ENCODE data around the gene APOA4.
"Not testable (repeated sequence)": the region's sequence is repeated elsewhere in the genome, so short reads cannot be mapped to it uniquely, and the experiment has no call there.

APOA4 gene

GRCh38 chr11:116847612-116848011 lies 24.5 kb upstream of the APOA4 start:
- DNase-seq (ENCODE audit: low spot score): no peak

GRCh38 chr11:116844722-116845121 lies 21.6 kb upstream of the APOA4 start:
- DNase-seq (ENCODE audit: low spot score): no peak

- DNase-seq (ENCODE audit: low spot score): no peak
These were observed 20.6 kb upstream of the APOA4 start for GRCh38 chr11:116843661-116844060.

GRCh38 chr11:116842909-116843308 lies 19.8 kb upstream of the APOA4 start:
- no peak for DNase-seq (ENCODE audit: low spot score)

GRCh38 chr11:116842117-116842516 lies 19.0 kb upstream of the APOA4 start:
- no peak for DNase-seq (ENCODE audit: low spot score)

GRCh38 chr11:116840746-116841296 lies 17.7 kb upstream of the APOA4 start:
- no peak for DNase-seq (ENCODE audit: low spot score)

- DNase-seq (ENCODE audit: low spot score): peak; percentile 47
These were observed 17.2 kb upstream of the APOA4 start for GRCh38 chr11:116840224-116840745.

- no peak for DNase-seq (ENCODE audit: low spot score)
These were observed 15.4 kb upstream of the APOA4 start for GRCh38 chr11:116838321-116839084.

- DNase-seq (ENCODE audit: low spot score): no peak
These were observed 14.4 kb upstream of the APOA4 start, which contains the start of gene APOA1 for GRCh38 chr11:116837231-116838091. APOA1 (minus strand) TSS chr11:116837622; CDS start chr11:116837387, 235 bp downstream.

- no peak for DNase-seq (ENCODE audit: low spot score)
These were observed 13.5 kb upstream of the APOA4 start for GRCh38 chr11:116836632-116836991.

GRCh38 chr11:116835791-116836631 lies 12.9 kb upstream of the APOA4 start:
- DNase-seq (ENCODE audit: low spot score): peak; percentile 98

GRCh38 chr11:116835042-116835772 lies 12.1 kb upstream of the APOA4 start:
- DNase-seq (ENCODE audit: low spot score): no peak

- DNase-seq (ENCODE audit: low spot score): not testable (repeated sequence)
These were observed 11.5 kb upstream of the APOA4 start for GRCh38 chr11:116834535-116835041.

- no peak for DNase-seq (ENCODE audit: low spot score)
These were observed 10.9 kb upstream of the APOA4 start for GRCh38 chr11:116833816-116834534.

- DNase-seq (ENCODE audit: low spot score): no peak
These were observed 10.3 kb upstream of the APOA4 start for GRCh38 chr11:116833491-116833815.

GRCh38 chr11:116832350-116833290 lies 9.5 kb upstream of the APOA4 start:
- DNase-seq (ENCODE audit: low spot score): no peak

GRCh38 chr11:116831790-116832349 lies 8.8 kb upstream of the APOA4 start:
- DNase-seq (ENCODE audit: low spot score): no peak

- DNase-seq (ENCODE audit: low spot score): no peak
These were observed 7.2 kb upstream of the APOA4 start for GRCh38 chr11:116830184-116830912.

Data from AG20443 (cell line).